BJ (cell line): Measurements from ENCODE around the gene MYO5A. TPM values are rescaled to one million over a fixed set of nuclear protein-coding genes. Genes with fewer than 3 reads are reported as not detected.
A peak's percentile ranks its signal among the peaks of the same experiment; 100 is the strongest.

ENCODE experiments used
- CTCF ChIA-PET: fragments of 350-600 bp; formaldehyde crosslinking; extraction: SDS; loops from one replicate; lab custom pipeline; 2021; ENCODE audit warnings: antibody characterized with exemption, inconsistent platforms; lab: Yijun Ruan, JAX
- POLR2A ChIA-PET: fragments of 300-600 bp; sonication (Branson Sonifier 250); formaldehyde crosslinking; extraction: SDS; loops from one replicate; lab custom pipeline; 2021; ENCODE audit warnings: antibody characterized with exemption; lab: Charles Lee
- DNase-seq: peaks from one replicate; pipeline ENCODE4 v3.0.0-alpha.2; 2011; ENCODE audit warnings: low read depth
- H3K27me3 ChIP-seq: 2 replicates; pipeline ENCODE4 v1.6.0; 2011; ENCODE audit warnings: low read length; ENCODE audit not compliant: control insufficient read depth, insufficient read depth
- H3K36me3 ChIP-seq: 2 replicates; pipeline ENCODE4 v1.5.1; 2011; ENCODE audit warnings: low read length; ENCODE audit not compliant: control insufficient read depth, insufficient read depth
- H3K4me3 ChIP-seq: 2 replicates; pipeline ENCODE4 v1.5.1; 2011; ENCODE audit warnings: low read depth, mild to moderate bottlenecking, control low read depth, low read length
- polyA plus RNA-seq: library from polyadenylated mRNA; depleted of rRNA; stranded (reverse); fragments of >200 nt; gene quantifications from 2 replicates; pipeline ENCODE4 v1.2.3, GENCODE V29; 2011
- TF ChIP-seq, protein P1 (sequence below): IDR thresholded peaks from 2 replicates; pipeline ENCODE4 v1.5.1; 2011; ENCODE audit warnings: low read depth, mild to moderate bottlenecking, control low read depth, inconsistent platforms, low read length, moderate library complexity; ENCODE audit not compliant: insufficient read depth

Gene MYO5A
- polyA plus RNA-seq, 1 experiment, result 38.3 TPM

DNA sequence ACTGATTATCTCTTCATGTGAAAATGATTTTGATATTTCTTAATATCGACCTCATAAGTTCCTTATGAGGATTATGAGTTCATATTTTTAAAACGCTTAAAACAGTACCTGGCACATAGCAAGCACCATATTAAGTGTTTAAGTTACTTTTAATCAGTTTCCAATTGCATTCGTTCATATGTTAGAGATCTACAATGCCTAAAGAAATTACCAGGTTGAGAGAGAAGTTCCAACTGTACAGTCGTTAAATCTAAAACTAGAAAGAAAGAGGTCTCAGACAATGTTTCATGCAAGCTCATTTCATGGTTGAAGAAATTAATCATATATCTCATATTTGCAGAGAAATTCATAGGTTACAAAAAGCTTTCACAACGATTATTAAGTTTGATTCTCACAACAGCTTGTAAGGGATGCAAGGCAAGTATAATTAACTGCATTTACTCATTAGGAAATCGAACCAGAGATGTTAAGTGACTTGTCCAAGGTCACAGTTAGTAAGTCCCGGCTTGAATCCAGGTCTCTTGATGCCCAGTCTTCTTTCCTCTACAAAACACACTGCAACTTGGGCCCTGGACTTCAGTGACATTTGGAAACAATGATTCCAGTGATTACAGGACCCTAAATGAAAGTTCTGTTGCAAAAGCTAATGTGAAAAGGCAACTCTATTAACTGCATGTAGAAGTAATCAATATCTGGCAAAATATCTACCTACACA lies 1.3 kb downstream of the MYO5A start:
- Histone ChIP-seq H3K4me3 (peak overlapping the region; percentile 75), H3K36me3 (no peaks in the 10 kb centered on the region), H3K27me3 (no peaks in the 10 kb centered on the region)
- POLR2A ChIA-PET, result no interaction called here
- TF ChIP-seq, protein P1, sequence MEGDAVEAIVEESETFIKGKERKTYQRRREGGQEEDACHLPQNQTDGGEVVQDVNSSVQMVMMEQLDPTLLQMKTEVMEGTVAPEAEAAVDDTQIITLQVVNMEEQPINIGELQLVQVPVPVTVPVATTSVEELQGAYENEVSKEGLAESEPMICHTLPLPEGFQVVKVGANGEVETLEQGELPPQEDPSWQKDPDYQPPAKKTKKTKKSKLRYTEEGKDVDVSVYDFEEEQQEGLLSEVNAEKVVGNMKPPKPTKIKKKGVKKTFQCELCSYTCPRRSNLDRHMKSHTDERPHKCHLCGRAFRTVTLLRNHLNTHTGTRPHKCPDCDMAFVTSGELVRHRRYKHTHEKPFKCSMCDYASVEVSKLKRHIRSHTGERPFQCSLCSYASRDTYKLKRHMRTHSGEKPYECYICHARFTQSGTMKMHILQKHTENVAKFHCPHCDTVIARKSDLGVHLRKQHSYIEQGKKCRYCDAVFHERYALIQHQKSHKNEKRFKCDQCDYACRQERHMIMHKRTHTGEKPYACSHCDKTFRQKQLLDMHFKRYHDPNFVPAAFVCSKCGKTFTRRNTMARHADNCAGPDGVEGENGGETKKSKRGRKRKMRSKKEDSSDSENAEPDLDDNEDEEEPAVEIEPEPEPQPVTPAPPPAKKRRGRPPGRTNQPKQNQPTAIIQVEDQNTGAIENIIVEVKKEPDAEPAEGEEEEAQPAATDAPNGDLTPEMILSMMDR, result no peak
- no peak for DNase-seq
- CTCF ChIA-PET, result interaction anchor here (1.0 to 1.2 kb wide), 2 partner anchors 207 to 449 kb away, joined by 3 read pairs; no protein-coding TSS in a partner anchor

- H3K27me3 ChIP-seq, result no peaks in the 10 kb centered on the region
- no peak for DNase-seq
- H3K36me3 ChIP-seq, result no peaks in the 10 kb centered on the region
- TF ChIP-seq, protein P1, result no peak
- ChIA-PET POLR2A (no interaction called here), CTCF (interaction anchor here (0.8 kb wide), 1 partner anchor 297 kb away, joined by 3 read pairs; no protein-coding TSS in a partner anchor)
- H3K4me3 ChIP-seq, result no peak overlapping the region
Observed at GRCh38 chr15:52524223-52525136, 4.2 kb downstream of the MYO5A start.

- TF ChIP-seq, protein P1, result no peak
- ChIA-PET CTCF (no interaction called here), POLR2A (no interaction called here)
- Histone ChIP-seq H3K27me3 (no peaks in the 10 kb centered on the region), H3K4me3 (no peak overlapping the region), H3K36me3 (no peaks in the 10 kb centered on the region)
- DNase-seq, result no peak
Observed at GRCh38 chr15:52523647-52524046, 5.0 kb downstream of the MYO5A start.

DNA sequence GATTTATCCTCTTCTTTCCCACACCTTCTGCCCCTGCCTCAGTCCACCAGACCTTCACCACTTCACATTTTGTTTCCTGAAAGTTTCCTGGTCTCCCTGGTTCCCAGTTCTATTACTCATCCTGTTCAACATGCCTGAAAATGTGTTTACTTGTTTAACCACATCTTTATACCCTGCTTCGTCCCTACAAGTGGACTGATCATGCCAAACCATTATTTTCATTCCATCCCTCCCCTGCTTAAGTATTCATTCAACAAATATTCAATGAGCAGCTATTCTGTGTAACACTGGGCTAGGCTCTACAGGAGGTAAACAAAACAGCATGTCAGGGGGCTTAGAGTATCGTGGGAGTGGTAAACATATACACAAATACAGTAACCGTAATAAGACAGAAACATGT lies 5.5 kb downstream of the MYO5A start:
- ChIA-PET CTCF (no interaction called here), POLR2A (interaction anchor here (0.6 kb wide), 2 partner anchors 127 to 180 kb away, joined by 4 to 6 read pairs; no protein-coding TSS in a partner anchor)
- Histone ChIP-seq H3K36me3 (no peaks in the 10 kb centered on the region), H3K27me3 (no peaks in the 10 kb centered on the region), H3K4me3 (no peak overlapping the region)
- TF ChIP-seq, protein P1, result no peak
- DNase-seq, result peak; percentile 82

DNA sequence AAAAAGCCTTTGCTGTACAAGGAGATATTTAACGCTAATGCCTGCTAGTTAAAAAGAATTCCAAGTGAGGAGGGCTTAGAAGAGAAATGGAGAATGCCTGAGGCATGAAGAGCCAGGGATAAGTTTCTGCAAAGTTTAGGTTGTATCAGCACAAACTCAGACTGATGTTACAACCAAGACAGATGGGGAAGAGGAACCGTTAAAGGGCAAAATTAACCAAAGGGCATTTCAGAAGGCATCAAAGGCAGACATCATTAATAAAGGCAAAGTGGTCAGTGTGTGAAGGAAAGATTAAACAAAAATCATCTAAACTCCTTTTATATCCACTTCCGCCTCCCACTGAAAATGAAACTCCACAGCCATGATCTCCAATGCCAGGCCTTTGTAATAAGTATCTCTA lies 7.0 kb downstream of the MYO5A start:
- POLR2A ChIA-PET, result no interaction called here
- CTCF ChIA-PET, result no interaction called here

More for the DNA sequence above, 7.0 kb downstream of the MYO5A start:
- no peaks in the 10 kb centered on the region for H3K36me3 ChIP-seq
- H3K27me3 ChIP-seq, result no peaks in the 10 kb centered on the region
- TF ChIP-seq, protein P1, result no peak
- DNase-seq, result no peak
- no peak overlapping the region for H3K4me3 ChIP-seq
